Measurements from ENCODE around the gene ACTL7B. TPM values are rescaled to one million over a fixed set of nuclear protein-coding genes. Genes with fewer than 3 reads are reported as not detected.

The ACTL7B gene, protein sequence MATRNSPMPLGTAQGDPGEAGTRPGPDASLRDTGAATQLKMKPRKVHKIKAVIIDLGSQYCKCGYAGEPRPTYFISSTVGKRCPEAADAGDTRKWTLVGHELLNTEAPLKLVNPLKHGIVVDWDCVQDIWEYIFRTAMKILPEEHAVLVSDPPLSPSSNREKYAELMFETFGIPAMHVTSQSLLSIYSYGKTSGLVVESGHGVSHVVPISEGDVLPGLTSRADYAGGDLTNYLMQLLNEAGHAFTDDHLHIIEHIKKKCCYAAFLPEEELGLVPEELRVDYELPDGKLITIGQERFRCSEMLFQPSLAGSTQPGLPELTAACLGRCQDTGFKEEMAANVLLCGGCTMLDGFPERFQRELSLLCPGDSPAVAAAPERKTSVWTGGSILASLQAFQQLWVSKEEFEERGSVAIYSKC
- 0.06 TPM for total RNA-seq

GRCh38 chr9:108855888-108856287, at the start of gene ACTL7B:
Gene ACTL7B, minus strand, starts transcription at chr9:108855986. Its CDS starts 56 bp downstream, at chr9:108855930.

GRCh38 chr9:108861997-108862396, 6.2 kb upstream of the ACTL7B start, which contains the start of gene ACTL7A:
Gene ACTL7A, plus strand, starts transcription at chr9:108862266. Its CDS starts 57 bp downstream, at chr9:108862323.

Small RNA genes within 50 kb of the gene (small RNA-seq; reads per million reads assigned to genes)
- not detected for gene AL359692.1 (ENCODE audit: low replicate concordance)

Other genes with a start within 250 kb of the ACTL7B start
- not detected for gene ACTL7A, start 6.3 kb upstream of the ACTL7B start, total RNA-seq
- gene ELP1, start 78.1 kb upstream of the ACTL7B start, total RNA-seq: 40.4 TPM
- gene ABITRAM, start 78.4 kb upstream of the ACTL7B start, total RNA-seq: 10.0 TPM
- gene CTNNAL1, start 157.5 kb upstream of the ACTL7B start, total RNA-seq: 32.5 TPM